Hematopoietic multipotent progenitor cell treated with erythropoietin and hydrocortisone succinate and interleukin-3 and kit ligand, for 8 days (in vitro differentiated cells): ENCODE results near the gene HOXD11.

Experiments used
- DNase-seq: peaks from one replicate; pipeline ENCODE4 v3.0.0-alpha.2; 2015

The HOXD11 gene

GRCh38 chr2:176151442-176152287, 44.6 kb downstream of the HOXD11 start, which contains the start of gene HOXD4:
Gene HOXD4 (plus strand): TSS chr2:176151550. CDS start chr2:176151634, 84 bp downstream.
- DNase-seq, result no peak

- DNase-seq, result no peak
Measured at GRCh38 chr2:176152350-176153181, 45.5 kb downstream of the HOXD11 start.

GRCh38 chr2:176154576-176155252, 47.6 kb downstream of the HOXD11 start:
- DNase-seq, result no peak

GRCh38 chr2:176155356-176156044, 48.4 kb downstream of the HOXD11 start:
- no peak for DNase-seq

- DNase-seq, result no peak
Measured at GRCh38 chr2:176156301-176156806, 49.3 kb downstream of the HOXD11 start.

GRCh38 chr2:176156807-176157498, 49.9 kb downstream of the HOXD11 start, which contains the start of gene HOXD3:
Gene HOXD3 (plus strand): TSS chr2:176157307. CDS start chr2:176169115, 11,808 bp downstream.
- DNase-seq, result no peak

- DNase-seq, result no peak
Measured at GRCh38 chr2:176157499-176158185, 50.6 kb downstream of the HOXD11 start.

GRCh38 chr2:176158186-176158591, 51.1 kb downstream of the HOXD11 start:
- DNase-seq, result no peak

GRCh38 chr2:176158855-176159662, 52.0 kb downstream of the HOXD11 start:
- DNase-seq, result no peak
